GM19025 (cell line): ENCODE data around the gene EMD.
"Not testable (repeated sequence)": the region's sequence is repeated elsewhere in the genome, so short reads cannot be mapped to it uniquely, and the experiment has no call there.

ENCODE experiments used
- ATAC-seq: cut with Tn5 transposase; IDR thresholded peaks from one replicate; pipeline ENCODE4 v1.9.1; 2021; ENCODE audit warnings: mild to moderate bottlenecking, low read depth, moderate library complexity; ENCODE audit not compliant: unreplicated experiment

EMD gene

DNA sequence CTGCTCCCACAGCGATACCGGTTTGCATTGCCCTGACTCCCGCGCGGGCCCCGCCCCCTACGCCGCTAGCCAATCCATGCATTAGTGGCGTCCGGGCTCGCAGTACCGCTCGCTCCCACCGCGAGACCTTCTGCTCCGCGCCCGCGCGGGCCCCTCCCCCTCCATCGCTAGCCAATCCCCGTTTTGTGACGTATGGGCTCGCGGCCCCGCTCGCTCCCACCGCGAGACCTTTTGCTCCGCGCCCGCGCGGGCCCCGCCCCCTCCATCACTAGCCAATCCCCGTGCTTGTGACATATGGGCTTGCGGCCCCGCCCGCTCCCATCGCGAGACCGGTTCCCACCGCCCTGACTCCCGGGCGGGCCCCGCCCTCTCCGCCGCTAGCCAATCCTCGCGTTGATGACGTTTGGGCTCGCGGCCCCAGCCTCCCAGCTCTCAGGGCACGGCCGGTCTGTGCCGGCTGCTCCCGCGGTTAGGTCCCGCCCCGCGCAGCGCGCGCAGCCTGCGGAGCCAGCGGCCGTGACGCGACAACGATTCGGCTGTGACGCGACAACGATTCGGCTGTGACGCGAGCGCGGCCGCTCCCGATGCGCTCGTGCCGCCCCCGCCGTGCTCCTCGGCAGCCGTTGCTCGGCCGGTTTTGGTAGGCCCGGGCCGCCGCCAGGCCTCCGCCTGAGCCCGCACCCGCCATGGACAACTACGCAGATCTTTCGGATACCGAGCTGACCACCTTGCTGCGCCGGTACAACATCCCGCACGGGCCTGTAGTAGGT is at the start of gene EMD:
EMD (plus strand) TSS at position 497 of the 770 bp plus-strand sequence; CDS start at position 687, 190 bp downstream.
- ATAC-seq: peak; percentile 75

- ATAC-seq: no peak
Measured at GRCh38 chrX:154332561-154332960, 46.5 kb upstream of the EMD start.

DNA sequence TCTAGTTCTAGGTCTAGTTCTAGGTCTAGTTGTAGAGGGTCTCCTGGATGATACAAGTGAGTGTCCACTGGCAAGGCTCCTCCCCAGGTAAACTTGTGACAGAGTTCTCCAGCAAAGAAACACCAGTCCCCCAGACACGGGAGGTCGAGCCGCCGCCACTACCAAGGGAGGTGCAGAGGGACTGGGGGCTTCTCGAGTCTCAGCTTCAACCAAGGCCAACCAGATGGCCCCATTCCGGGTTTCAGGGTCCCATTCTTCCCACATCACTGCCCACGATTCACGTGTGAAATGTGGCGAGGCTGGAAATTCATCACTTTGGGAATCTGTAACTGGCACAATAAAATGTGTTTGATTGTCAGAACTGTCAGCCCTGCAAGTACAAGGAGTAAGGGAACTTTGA is 46.0 kb upstream of the EMD start:
- no peak for ATAC-seq

DNA sequence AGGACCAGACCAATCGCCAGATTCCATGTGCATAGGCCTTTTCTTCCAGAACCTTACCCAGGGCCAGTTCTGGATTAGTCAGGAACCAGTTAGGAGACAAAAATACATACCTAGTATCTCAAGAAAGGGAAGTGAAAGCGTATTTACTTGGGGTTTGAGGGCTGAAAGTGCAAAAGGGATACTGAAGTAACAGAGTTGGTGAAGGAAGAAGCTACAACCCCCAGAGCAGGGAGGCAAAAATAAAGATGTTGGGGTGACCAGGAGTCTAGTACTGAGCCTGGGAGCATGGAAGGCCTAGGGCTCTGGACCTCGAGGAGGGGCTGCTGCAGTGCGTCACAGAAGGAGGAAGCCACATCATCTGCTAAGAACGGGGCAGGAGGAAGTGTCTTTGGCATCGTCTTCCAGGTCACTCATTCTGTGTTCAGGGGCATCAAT is 45.2 kb upstream of the EMD start:
- ATAC-seq: peak; percentile 49

DNA sequence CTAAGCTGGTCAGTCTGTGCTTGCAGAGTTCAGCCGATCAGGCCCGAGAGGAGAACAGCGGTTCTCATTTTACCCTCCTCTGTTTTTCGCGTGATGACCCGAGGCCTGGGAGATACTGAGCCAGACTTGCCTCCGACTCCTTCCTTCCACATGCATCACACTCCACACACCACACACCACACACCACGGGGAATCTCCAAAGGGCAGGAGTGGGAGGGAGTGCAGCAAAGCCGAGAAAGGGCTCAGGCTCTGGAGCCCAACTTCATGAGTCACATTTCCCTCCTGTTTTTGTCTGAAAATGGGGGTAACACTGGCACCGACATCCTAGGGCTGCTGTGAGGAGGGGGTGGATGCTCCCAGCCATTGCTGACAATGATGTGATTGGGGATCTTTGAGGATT is 44.6 kb upstream of the EMD start:
- no peak for ATAC-seq

DNA sequence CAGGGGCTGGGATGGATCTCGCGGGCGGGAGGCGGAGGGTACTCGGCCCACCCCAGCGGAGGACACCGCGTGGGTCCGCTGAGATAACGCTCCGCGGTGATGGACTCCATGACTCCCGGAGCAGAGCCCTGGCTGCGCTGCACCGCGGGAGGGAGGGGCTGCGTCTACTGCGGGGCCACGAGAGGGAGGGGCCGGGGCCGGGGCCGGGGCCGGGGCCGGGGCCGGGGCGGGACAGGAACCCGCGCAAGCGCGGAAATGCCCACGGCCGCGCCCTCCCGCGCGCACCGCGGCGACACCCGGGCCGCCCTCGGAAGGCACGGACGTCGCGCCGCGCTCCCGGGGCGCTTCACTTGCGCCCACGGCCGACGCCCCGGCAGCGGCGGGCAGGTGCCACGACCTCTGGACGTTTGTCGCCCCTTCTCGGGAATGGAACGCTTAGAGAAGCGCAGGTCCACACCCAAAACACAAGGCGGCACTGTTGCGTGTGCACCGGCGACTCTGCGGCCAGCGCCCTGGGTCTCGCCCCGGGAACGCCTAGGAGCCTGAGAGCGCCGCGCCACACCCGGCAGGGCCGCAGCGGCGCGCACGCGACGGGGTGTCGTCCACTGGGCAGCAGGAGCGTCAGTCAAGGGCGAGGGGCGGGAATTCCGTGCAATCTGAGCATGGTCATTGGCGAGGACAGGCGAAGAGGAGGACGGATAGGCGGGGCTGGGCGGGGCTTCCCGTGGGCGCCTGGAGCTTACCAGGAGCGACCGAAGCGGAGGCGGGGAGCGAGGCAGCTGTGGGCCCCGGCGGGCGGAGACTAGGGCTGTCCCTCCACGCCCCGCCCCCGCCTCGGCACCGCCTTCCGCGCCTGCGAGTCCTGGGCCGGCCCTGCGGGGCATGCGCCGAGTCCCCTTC is 37.4 kb upstream of the EMD start:
- ATAC-seq: peak; percentile 66

DNA sequence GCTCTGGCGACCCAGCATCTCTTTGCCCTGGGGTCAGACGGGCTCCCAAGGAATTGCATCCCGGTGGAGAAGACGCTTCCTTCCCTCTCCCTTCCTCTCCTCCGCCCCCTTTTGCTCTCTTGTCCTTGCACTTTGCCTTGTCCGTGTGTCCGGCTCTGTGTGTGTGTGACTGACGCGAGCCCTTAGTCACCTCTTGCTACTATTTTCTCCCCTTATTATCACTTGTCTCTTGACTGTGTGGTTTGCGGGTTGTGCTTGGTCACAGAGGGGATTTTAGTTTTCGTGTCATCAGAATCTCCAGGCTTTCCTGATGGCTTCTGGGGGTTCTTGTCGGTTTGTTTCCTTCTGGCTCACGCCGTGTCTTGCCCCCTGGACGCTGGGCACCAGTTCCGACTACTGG is 36.0 kb upstream of the EMD start:
- ATAC-seq: not testable (repeated sequence)

- ATAC-seq: not testable (repeated sequence)
Measured at GRCh38 chrX:154343620-154344019, 35.5 kb upstream of the EMD start.

DNA sequence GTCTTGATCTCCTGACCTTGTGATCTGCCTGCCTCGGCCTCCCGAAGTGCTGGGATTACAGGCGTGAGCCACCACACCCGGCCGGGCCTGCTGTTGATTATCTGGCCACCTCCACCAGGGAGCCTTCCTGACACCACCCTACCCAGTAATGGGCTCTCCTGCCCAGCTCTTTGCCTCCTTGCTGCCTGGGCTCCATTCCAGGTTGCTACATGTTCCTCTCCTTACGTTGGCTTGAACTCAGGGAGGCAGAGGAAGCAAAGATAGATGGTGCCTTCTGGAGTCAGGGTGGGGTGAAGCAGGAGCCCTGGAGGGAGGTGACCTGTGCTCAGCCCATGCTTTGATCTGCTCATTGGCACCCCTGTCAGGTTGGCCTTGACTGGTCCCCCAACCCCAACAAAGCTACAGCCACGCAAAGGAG is 31.0 kb upstream of the EMD start:
- ATAC-seq: no peak

- no peak for ATAC-seq
Measured at GRCh38 chrX:154348646-154349358, 30.3 kb upstream of the EMD start.

DNA sequence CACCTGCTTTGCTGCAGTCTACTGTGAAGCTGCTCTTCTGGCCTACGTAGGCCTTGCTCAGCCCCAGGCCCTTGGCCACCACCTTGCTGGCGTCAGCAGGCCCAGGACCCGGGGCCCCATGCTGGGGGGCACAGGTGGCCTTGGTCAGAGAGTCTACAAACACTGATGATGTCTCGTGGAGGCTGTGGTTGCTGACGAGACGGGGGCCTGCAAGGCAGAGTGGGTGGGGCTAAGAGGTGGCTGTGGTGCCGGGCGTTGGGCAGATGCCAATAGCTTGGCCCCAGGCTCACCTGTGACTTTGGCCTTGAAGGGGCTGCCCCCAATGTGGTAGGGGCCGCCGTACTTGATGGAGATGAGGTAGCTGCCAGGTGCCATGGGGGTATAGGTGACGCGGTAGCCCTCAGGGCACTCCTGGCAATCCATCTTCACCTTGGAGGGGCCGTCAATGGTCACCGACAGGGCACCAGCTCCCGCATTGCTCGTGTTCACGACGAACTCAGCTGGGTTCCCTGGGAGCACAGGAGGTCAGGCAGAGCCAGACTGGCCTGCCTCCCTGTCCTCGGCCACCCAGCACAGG is 29.6 kb upstream of the EMD start:
- ATAC-seq: no peak

DNA sequence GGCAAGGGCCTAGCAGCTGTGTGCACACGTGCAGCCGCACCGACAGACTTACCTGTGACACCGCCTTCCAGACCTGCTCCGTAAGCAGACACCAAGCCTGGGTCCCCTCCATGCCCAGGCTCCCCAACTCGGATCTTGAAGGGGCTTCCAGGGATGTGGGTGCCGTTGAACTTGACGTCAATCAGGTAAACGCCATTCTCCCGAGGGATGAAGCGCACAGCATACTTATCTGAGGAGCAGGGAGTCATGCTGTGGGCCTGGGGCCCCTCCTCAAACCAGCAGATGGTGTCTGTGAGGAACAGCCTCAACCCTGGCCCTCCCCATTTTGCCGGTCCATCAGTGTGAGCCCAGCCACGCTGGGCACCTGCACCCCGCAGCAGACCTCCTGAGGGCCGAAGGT is 29.1 kb upstream of the EMD start:
- ATAC-seq: no peak

DNA sequence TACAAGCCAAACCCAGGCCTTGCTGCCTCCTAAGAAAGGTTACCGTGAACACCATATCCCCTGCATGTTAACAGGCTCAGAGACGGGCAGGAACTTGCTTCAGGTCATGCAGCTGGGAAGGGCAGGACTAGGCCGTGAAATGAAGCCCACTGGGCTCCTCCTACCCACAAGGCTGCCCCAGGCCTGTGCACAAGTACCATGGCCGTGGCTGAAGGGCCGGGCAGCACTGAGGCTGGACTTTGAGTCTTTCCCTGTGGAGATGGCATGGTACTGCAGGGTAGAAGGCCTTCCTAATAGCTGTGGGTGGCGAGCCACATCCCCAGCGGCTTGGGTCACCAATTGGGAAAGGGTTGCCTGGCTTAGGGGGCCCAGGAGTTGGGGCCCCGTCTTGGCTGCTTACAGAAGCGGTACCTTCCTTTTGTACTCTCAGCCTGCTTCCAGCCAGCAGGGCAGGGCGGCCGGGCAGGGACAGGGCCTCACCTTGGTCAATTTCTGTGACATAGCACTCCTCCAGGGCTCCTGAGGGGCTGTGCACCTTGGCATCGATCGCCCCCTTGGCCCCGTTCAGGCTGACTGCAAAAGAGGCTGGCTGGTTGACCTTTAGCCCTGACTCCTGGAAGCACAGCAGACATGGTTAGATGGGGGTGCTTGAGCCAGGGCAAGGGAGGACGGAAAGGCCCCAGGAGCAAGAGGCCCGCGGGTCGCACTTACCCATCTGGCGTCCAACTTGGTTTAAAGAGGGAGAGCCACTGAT is 28.5 kb upstream of the EMD start:
- ATAC-seq: no peak

DNA sequence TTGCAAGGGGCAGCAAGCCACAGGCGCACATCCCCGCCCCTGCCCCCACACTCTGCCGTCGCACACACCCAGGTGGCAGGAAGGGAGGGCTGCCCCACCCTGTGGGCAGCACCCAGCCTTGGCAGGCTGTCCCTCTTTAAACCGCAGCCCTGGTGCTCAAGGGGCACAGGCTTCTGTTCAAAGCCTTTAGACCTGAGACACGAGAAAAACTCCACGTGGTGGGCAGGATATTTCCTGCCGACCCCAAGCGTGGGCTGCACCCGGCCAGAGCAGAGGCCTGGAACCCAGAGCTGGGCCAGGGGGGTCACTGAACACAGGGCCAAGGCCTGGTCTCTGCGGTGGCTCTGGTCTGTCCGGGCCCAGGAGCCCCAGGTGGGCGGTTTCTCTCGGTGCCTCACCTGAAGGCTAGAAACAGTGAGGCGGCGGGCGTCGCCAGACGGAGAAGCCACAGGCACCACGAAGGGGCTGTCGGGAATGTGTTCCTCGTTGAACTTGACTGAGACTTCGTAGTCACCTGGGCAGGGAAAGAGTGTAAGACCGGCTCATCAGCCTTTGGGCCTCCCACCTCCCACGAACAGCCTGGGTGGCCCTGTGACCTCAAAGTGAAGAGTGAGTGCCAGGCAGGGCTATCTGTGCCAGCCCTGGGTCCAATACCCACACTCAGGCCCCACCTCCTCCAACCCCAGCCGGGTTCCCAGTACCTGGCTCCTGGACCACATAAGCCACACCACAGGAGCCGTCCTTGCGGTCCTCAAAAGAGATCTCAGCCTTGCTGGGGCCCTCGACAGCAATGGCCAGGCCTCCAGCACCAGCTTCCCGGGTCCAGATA is 27.7 kb upstream of the EMD start:
- ATAC-seq: no peak

DNA sequence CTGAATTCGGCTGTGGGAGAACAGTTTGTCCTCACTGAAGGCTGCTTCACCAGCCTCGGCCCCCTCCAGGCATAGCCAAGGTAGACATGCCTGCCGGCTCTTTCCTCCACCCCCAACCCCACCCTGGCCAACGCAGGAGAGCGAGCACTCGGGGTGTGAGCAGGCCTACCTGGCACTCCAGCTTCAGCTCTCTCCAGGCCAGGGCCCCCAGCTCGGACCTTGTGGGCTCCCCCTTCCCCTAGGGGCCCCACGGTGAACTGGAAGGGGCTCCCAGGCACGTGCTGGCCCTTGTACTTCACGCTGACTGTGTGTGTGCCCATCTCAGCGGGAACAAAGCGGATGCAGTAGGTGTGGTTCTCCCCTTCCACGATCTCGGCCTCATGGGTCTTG is 27.1 kb upstream of the EMD start:
- no peak for ATAC-seq

DNA sequence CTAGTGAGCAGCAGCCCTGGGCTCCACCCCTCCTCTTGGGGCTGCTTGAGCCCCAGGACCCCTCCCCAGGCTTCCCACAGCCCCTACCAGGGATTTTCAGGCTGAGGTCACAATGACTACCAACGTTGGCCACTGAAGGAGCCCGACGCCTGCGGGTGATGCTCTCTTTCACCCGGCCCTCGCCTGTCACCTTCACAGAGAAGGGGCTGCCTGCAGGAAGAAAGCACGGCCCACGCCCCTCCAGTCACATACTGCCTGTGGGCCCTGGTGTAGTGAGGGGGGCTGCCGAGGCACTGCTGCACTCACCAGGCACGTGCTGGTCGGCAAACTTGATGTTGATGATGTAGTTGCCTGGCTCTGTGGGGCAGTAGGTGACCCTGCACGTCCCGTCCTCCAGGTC is 26.6 kb upstream of the EMD start:
- no peak for ATAC-seq

DNA sequence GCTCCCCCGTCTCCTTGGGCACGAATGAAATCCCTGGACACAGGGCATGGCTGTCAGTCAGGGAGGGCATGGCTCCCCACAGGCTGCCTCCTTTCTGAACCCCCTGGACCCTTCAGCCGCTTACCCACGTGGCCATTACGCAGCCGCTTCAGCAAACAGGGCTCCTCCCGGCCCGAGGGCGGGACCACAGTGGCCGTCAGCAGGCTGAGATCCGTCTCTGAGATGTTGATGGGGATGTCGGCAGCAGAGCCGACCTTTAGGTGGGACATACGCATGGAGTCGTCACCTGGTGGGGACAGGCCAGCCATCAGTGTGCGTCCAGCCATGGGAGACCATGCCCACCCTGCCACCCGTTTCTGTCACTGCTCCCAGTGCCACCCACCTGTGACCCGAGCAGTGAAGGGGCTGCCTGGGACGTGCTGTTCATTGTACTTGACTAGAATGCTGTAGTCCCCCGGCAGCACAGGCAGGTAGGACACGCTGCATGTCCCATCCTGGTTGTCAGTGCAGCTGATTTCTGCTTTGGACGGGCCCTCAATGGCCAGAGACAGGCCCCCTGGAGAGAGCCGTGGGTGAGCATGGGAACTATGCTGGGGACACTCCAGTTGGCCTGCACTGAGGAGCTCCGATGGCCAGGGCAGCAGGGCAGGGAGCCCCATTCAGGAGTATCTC is 25.8 kb upstream of the EMD start:
- ATAC-seq: no peak

- ATAC-seq: no peak
Measured at GRCh38 chrX:154354013-154354412, 25.1 kb upstream of the EMD start.

GRCh38 chrX:154354516-154354915 is 24.6 kb upstream of the EMD start:
- no peak for ATAC-seq
